GM18519 (cell line): ENCODE results near the gene EFHB.
"Not testable (repeated sequence)": the region's sequence is repeated elsewhere in the genome, so short reads cannot be mapped to it uniquely, and the experiment has no call there.

Experiments
- ATAC-seq: cut with Tn5 transposase; IDR thresholded peaks from one replicate; pipeline ENCODE4 v1.9.1; 2021; ENCODE audit warnings: mild to moderate bottlenecking, moderate library complexity; ENCODE audit not compliant: unreplicated experiment, low FRiP score

EFHB gene, protein sequence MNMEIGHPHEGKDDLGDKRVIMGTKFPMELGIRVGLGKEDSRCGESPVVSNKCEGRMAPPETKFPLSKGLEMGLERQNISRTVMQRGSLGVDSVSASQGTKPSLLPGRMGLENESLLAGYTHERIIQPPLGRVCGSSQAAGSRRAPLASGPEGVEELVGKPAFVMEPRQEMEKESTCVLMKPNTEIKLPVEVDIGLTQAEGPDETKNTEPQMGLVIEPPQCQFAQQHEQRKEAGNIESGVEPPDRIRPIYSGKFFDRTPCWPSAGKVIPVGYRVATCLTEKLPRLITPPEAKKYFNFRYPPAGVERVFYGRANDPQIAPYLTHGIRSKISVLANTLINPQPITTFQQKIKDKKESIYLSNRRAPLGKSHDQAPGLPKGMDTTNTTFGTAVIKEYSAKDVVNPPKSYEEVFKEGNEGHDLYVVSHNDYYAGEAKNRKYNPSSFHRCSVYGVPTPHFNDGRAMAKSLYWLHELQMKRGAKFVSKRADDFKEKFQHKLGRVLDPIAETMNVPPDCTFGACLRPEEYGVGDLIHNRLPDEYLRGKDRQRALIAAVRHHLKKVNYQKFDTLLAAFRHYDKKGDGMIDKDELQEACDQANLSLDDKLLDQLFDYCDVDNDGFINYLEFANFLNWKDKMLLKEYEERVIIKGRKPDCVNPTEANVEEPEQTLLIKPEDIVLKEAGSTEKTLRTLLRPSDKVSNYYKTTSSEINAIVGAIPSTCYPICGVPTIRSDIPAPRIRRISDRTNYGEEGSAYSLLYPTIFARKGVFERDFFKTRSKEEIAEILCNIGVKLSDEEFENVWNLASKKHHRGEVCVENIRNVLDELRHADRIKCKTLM

DNA sequence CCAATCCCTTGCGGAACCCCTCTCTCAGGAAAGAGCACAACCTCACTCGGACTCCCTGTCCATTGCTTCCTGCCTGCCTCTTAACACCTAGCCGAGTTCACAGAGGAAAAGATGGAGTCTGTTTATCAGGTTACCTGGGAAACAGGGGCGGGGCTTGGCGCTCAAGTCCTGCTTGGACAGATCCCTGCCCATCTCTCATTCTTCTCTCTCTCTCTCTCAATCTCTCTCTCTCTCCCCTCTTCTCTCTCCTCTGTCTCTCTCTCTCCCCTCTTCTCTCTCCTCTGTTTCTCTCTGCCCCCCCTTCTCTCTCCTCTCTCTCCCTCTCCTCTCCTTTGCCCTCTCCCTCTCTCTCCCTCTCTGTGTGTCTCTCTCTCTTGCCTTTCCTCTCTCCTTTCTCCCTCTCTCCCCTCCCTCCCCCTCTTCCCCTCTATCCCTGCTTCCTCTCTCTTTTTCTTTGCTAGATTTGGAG is at the start of gene EFHB:
Gene EFHB, minus strand, starts transcription at position 120 of the 469 bp plus-strand sequence. CDS start 199 bp downstream, outside the sequence.
- ATAC-seq = no peak

DNA sequence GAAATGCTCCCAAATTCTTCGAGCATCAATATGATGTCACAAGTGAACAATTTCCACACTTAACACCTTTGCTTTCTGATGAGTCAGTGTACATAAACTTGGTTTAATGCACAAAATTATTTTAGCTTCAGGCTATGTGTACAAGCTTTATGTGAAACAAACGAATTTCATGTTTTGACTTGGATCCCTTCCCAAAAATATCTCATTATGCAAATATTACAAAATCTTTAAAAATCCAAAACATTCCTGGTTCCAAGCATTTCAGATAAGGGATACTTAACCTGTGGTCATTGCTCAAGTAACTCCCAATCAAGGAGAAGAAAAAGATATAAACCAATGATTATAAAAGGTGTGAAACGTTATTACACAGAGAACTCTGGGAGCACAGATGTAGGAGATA is 38.0 kb upstream of the EFHB start:
- ATAC-seq = no peak

DNA sequence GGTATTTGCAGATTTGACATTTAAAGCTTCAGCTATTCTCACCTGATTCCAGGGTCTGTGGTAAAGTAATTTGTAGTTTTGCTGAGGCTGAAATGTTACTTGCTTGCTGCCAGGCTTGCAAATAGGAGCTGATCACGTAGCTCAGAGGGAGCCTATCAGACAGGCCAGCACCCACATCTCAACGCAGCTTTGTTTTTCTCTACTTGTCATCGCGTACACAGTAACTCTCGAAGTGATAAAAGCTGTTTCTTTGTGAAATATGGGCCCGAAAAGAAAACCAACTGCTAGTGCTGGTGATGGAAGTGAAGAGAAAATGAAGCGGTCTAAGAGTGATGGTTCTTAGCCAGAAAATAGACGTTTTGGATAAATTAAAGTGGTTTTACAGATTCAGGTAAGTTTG is 36.3 kb upstream of the EFHB start:
- no peak for ATAC-seq

DNA sequence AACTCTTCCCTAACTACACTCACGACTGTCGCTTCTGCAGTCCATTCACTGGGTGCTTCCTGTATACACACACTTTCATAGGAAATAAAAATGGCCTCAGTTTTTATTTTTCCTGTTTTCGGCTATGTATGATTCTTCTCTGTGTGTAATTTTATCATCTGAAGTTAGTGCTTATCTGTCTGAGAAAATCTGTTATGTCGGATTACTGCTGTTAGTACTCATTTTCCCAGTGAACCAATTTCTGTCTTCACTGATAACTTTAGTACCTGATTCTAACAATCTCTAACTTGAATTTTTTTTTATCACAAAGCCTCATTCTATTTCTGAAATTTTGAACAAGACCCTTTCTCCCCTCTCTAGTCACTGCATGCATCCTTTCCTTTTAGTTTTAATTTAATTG is 33.8 kb upstream of the EFHB start:
- no peak for ATAC-seq

DNA sequence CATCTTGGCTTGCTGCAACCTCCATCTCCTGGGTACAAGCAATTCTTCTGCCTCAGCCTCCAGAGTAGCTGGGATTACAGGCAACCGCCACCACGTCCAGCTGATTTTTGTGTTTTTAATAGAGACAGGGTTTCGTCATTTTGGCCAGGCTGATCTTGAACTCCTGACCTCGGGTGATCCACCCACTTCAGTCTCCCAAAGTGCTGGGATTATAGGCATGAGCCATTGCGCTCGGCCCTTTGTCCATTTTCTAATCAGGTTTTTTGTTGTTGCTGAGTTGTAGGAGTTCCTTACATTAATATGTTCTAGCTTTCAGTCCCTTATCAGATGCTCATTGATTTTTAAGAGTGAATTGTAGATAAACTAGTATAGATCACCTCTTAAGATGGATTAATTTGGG is 33.2 kb upstream of the EFHB start:
- ATAC-seq = no peak

DNA sequence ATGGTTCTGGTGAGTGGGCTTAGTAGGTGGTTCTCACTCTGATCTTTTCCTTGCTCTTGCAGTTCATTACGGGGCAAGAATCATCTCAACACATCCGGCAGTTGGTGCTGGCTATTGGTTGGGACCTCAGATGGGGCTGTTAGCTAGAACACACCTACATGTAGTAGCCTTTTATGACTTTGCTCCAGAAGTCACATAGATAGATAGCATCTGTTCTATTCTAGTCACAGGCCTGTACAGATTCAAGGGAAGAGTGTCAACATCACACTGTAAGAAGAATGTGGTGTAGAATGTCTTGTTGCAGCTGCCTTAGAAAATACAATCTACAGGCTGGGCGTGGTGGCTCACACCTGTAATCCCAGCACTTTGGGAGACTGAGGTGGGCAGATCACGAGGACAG is 27.9 kb upstream of the EFHB start:
- ATAC-seq = no peak

DNA sequence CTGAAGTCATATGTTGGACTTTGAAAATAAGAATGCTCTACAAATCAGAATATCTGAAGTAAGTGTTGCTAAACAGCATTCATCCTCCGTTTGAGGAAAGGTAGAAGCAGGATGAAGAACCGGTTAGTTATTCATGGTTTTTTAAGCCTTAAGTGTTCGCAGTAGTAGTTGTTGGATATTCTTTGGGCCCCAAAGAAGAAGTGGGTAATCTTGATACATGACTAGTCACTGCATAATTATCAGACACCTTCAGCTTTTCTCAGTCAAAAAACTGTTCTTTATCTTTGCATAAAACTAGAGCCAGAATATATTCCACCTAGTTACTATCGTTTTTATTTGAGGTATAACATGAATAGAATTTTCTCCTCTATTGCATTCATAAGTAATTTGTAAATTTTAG is 26.7 kb upstream of the EFHB start:
- no peak for ATAC-seq

DNA sequence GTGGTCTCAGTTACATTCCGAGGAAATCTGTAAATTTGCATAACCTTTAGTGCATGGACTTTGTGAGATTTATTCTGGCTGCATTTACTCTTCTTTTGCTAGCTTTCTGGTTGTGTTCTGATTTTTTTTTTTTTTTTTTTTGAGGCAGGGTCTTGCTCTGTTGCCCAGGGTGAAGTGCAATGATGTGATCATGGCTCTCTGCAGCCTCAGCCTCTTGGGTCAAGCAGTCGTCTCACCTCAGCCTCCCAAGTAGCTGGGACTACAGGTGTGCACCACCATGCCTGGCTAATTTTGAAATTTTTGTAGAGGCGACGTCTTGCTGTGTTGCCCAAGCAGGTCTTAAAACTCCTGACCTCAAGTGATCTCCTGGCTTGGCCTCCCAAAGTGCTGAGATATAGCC is 25.5 kb upstream of the EFHB start:
- no peak for ATAC-seq

DNA sequence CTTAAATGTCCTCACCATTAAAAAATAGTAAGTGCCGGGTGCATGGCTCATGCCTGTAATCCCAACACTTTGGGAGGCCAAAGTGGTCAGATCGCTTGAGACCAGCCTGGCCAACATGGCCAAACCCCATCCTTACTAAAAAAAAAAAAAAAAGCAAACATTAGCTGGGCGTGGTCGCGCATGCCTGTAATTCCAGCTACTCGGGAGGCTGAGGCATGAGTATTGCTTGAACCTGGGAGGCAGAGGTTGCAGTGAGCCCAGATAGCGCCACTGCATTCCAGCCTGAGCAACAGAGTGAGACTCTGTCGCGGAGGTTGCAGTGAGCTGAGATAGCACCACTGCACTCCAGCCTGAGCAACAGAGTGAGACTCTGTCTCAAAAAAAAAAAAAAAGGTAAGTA is 23.3 kb upstream of the EFHB start:
- ATAC-seq = not testable (repeated sequence)

DNA sequence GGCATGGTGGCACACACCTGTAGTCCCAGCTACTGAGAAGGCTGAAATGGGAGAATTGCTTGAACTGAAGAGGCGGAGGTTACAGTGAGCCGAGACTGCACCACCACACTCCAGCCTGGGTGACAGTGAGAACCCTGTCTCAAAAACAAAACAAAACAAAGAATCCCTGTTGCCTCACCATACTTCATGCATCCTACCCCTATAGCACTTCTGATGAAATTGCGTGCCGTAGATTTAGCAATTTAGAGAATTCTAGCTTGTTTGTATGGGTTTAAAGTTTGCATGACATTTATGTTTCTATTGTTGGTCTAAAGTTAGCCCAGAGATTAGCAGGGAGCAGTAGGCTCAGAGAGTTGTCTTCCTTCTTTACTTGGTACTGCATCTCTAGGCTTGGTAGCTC is 20.7 kb upstream of the EFHB start:
- no peak for ATAC-seq

DNA sequence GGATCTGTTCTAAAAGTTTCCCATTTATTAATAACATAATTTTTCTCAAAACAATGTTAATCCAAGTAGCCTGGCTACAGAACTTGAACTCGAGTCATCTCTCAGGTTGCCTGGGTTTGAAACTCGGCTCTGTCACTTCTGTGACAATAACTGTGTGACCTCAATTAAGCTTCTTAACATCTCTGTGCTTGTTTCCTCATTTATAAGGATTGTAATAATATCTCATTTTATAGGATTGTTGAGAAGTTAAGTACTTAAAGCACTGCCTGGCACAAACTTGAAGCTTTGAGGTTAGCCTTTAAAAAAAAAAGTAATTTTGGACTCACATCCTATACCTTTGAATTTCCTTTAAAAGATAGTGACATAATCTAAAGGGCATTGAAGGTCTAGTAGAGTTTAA is 16.3 kb upstream of the EFHB start:
- no peak for ATAC-seq

DNA sequence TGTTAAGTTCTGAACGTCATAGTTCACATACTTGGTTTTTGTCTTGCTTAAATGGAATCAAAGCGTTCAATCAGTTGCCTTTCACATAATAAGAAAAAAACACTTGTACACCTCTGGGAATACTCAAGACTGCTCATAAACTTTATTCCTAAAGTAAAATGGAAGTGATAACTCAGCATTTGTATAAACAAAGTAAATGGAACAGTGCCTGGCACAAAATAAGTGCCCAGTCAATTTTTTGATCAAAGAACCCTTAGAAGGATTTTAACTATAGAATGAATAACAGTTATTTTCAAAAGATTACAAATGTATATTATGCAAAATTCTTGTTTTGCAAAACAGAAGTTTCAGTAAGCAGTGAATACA is 14.2 kb upstream of the EFHB start:
- ATAC-seq = no peak

DNA sequence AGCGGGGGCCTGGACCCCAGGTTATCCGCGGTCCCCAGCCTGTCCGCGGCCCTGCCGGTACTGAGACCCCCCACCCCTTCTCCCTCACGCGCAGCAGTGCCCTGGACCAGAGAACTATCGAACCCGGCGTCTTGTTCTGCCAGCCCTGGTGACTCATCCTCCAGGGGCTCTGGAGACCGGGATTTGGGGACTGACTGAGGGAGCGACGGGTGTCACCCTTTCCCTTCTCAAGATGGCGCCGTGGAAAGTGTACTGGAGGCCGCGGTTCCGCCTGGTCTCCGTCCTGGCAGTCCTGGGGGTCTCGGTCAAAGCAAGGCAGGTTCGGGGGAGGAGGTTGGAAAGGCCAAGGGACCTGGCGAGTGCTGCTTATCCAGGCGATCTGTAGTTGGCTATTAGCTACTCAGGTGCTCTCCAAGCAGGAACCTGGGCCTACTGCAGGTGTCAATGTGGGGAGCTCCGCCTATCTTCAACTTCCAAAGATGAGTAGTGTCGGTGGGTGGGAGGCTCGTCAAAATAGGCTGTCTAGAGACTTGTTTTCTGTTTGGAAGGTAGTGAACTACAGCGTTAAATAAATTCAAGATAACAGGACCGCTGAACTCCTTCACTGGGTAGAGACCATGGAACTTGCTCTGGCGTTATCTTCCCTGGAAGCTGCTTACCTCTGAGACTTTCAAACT is 13.7 kb upstream of the EFHB start:
- ATAC-seq = no peak

DNA sequence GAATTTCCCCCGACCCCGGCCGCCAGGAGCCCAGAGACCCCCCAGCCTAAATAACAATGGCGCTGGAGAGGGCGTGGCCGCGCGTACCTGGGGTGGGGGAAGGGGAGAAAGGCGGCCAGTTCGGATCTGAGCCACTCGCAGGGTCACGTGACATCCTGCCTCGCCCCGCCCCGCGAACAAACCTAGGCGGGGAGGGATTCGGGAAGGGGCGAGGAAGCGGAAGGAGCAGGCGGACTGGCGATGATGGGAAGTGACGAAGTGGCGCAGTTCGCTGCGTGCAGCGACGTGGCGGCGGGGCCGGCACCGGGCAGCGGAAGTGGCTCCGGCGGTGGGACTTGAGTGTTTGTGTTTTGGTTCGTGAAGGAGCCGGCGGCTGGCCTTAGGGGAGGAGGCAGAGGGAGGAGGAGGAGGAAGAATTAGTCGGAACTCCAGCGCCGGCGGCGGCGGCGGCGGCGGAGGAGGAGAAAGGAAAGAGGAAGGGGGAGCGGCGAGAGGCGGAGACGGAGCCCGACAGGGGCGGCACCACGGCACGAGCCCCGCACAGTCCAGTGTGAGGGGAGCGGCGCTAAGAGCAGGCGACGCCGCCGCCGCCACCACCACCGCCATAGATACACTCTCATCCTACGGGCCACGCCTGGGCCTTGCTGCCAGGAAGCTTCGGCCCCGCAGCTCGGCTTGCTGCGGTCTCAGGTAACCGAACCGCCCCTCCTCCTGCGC is 13.0 kb upstream of the EFHB start, which contains the start of gene RAB5A:
Gene RAB5A, plus strand, starts transcription at position 266 of the 717 bp plus-strand sequence. CDS start 3,802 bp downstream, outside the sequence.
- peak; percentile 96 for ATAC-seq

DNA sequence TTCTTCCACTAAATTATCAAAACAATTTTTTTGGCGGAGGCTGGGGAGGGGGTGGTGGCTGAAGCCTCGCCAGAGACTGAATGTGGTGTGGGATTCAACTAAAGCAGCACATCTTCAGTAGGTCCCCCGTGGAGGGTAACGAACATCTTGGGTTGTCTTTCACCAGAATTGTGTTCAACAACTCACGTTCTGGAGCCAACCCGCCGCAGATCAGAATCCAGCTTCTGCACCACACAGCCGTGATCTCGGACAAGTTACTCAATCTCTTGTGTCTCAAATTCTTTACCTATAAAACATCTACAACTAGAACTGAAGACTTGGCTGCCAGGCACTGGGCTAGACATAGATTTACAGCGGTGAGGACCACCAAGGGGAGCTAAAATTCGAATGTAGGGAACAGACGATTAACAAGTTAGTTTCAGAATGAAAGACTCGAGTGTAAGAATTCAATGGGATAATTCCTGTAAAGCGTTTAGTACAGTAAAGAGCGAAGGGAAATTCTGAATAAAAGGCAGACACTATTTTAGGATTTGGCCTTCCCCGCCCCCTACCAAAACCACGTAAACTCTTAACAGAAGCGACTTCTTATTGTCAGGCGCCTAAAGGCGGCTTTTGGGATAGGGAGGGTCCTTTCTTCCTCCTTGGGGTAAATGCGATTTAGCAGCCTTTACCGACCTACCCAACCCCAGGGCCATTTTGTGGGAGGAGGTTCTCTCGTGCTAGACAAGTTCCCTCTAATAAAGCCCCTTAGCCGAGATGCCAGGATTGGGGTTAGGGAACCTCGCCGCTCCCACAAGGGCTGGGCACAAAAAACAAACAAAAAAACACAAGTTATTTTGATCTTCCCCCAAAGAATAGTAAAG is 12.2 kb upstream of the EFHB start:
- ATAC-seq = peak; percentile 2

DNA sequence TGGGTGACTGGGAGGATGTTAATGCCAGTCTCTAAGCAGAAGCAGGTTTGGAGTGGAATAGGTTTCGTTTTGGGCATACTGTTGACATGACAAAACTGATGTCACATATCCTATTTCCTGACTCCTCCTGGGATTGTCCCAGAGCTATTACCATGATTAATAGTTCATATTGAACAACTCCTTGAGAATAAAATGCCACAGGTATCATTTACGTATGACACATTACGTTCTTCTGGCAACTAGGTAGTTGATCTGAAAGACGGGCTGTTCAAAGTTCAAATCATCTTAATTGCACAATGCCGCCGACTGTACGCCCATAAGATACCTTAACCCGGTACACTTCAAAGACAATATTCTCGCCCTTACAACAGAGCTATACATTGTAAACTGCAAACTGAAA is 11.5 kb upstream of the EFHB start:
- ATAC-seq = no peak

DNA sequence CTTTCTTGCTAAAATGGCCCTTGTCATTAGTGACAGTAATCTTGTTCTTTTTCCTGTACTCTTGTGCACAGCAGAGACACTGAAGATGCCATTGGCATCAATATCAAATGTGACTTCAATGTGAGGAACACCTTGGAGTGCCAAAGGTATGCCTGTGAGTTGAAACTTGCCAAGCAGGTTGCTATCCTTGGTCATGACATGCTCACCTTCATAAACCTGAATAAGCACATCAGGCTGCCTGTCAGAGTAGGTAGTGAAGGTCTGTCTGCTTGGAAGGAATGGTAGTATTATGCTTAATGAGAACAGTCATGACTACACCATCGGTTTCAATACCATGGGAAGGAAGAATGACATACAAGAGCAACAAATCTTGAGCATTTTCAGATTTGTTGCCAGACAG is 6.6 kb upstream of the EFHB start:
- ATAC-seq = no peak

DNA sequence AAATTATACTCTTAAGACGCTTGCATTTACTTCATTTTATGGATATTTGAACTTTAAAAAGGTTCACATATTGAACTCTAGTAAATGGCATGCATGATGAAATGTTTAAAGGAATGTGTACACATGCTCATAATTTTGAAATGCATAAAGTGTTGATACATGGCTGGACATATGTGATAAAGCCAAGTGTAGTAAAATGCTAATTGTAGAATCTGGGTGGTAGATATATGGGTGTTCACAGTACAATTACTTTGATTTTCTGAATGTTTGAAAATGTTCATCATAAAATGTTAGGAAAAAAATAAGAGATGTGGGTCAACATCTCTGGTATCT is 4.2 kb upstream of the EFHB start:
- no peak for ATAC-seq

DNA sequence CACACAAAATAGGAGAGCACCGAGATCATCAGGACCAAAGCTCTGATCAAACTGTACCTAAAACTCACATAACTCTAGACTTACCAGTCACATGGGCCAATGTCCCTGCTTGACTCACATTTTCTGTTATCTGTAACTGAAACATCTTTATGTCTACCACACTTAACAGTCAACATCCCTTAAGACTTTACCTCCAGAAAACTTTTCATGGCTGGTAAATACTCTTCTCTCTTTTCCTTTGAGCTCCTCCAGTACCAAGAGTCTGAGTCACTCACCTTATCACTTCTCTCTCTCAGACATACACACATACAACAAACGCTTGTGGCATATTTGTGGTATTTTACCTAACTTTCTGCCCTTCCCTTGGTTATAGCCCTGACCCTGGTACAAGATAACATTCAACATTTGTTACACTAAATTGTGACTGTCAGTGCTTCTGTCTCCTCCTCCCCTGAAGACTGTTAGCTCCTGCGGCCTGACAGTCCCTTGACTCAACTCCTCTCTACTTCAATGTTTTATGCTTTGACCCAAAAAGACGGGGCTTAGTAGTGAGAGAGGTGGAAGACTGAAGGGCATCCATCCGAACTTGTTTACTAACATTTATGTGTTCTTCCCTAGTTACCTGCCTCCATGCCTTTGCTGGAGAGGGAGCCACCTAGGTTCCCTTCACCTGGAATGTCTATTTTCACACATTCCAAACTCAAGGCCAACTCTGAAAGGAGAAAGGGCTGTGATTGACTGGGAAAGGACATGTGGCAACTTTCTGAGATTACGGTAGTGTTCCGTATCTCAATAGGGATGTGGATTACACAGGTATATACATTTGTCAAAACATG is 3.7 kb upstream of the EFHB start:
- no peak for ATAC-seq
